ENCODE measurements around the gene BDNF. TPM values are rescaled to one million over a fixed set of nuclear protein-coding genes. Genes with fewer than 3 reads are reported as not detected.

Gene BDNF
- total and polyA plus RNA-seq, 3 experiments from 2014 or later = not detected

DNA sequence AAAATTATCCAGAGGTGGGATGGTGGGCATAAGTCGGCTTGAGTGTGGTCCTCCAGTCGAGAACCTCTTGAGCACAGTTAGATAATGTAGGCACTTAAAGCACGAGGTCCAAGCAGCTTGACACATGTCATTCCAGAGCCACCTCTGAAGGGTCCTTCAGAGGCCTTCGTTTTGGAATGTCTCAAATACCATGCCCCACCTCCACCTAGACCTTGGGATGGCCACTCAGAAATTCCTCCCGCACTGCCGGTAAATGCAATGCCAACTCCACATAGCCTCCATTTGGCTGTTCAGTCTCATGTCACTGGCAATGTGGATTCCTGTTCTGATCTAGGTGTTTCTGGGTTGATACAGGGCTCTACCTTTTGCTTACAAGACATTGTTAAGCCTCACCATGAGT, 43.9 kb downstream of the BDNF start:
- H3K9me3 Mint-ChIP-seq = peaks cover 0 to 5% (median 0%) of the 10 kb centered on the region in 5 donors
- H3K27ac Mint-ChIP-seq = no peak overlapping the region
- no peaks in the 10 kb centered on the region for H3K27me3 Mint-ChIP-seq
- CTCF ChIA-PET = no interaction called here
- H3K36me3 Mint-ChIP-seq = peaks cover 0 to 29% (median 2%) of the 10 kb centered on the region in 3 donors
- Histone ChIP-seq H3K27me3 (ENCODE audit: insufficient read depth, low read length, poor library complexity, severe bottlenecking) (no peaks in the 10 kb centered on the region), H3K4me3 (ENCODE audit: low read length) (no peak overlapping the region), H3K36me3 (ENCODE audit: insufficient read depth, low read length) (no peaks in the 10 kb centered on the region), H3K4me1 (ENCODE audit: insufficient read depth, low read length) (no peaks in the 10 kb centered on the region), H3K9me3 (ENCODE audit: low read length) (no peaks in the 10 kb centered on the region), H3K27ac (ENCODE audit: low read depth, low read length) (no peak overlapping the region)
- DNase-seq = no peak
- POLR2A ChIA-PET = no interaction called here
- no peak overlapping the region for H3K4me3 Mint-ChIP-seq
- H3K4me1 Mint-ChIP-seq = no peaks in the 10 kb centered on the region

- Histone ChIP-seq H3K4me3 (ENCODE audit: low read length) (no peak overlapping the region), H3K36me3 (ENCODE audit: insufficient read depth, low read length) (no peaks in the 10 kb centered on the region), H3K27ac (ENCODE audit: low read depth, low read length) (no peak overlapping the region), H3K27me3 (ENCODE audit: insufficient read depth, low read length, poor library complexity, severe bottlenecking) (no peaks in the 10 kb centered on the region), H3K4me1 (ENCODE audit: insufficient read depth, low read length) (no peaks in the 10 kb centered on the region), H3K9me3 (ENCODE audit: low read length) (no peaks in the 10 kb centered on the region)
- Mint-ChIP-seq H3K27ac (no peak overlapping the region), H3K27me3 (no peaks in the 10 kb centered on the region), H3K4me1 (no peaks in the 10 kb centered on the region), H3K9me3 (peaks cover 0 to 5% (median 0%) of the 10 kb centered on the region in 5 donors), H3K36me3 (peaks cover 0 to 25% (median 0%) of the 10 kb centered on the region in 3 donors), H3K4me3 (no peak overlapping the region)
- CTCF ChIA-PET = no interaction called here
- POLR2A ChIA-PET = no interaction called here
- no peak for DNase-seq
These were observed 46.1 kb downstream of the BDNF start for GRCh38 chr11:27653990-27654758.

DNA sequence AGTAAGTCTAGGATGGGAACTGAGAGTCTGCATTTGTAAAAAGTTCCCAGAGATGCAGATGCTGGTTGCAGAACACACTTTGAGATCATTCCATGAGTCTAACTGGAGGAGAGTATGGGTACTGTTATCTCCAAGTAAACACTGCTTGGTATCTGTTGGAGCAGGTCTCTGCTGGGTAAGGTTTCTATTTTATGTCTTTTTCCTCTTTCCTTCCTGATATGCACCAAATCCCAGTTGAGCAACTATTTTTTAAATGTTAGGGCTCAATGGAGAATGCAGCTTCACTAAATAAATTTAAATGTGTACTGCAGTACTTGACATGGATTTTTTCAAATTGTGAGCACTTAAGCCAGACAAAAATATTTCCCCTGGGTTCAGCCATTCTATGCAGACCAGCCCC, 48.5 kb downstream of the BDNF start:
- no peak overlapping the region for H3K27ac ChIP-seq (ENCODE audit: low read depth, low read length)
- H3K4me3 Mint-ChIP-seq = no peak overlapping the region
- no peaks in the 10 kb centered on the region for H3K27me3 ChIP-seq (ENCODE audit: insufficient read depth, low read length, poor library complexity, severe bottlenecking)
- no peak overlapping the region for H3K27ac Mint-ChIP-seq
- H3K27me3 Mint-ChIP-seq = no peaks in the 10 kb centered on the region
- DNase-seq = no peak
- POLR2A ChIA-PET = no interaction called here
- H3K9me3 ChIP-seq (ENCODE audit: low read length) = no peaks in the 10 kb centered on the region
- no peaks in the 10 kb centered on the region for H3K4me1 Mint-ChIP-seq
- H3K36me3 Mint-ChIP-seq = peaks cover 0 to 12% (median 0%) of the 10 kb centered on the region in 3 donors
- H3K36me3 ChIP-seq (ENCODE audit: insufficient read depth, low read length) = no peaks in the 10 kb centered on the region
- H3K4me3 ChIP-seq (ENCODE audit: low read length) = no peak overlapping the region
- no peaks in the 10 kb centered on the region for H3K9me3 Mint-ChIP-seq
- CTCF ChIA-PET = no interaction called here
- no peaks in the 10 kb centered on the region for H3K4me1 ChIP-seq (ENCODE audit: insufficient read depth, low read length)

DNA sequence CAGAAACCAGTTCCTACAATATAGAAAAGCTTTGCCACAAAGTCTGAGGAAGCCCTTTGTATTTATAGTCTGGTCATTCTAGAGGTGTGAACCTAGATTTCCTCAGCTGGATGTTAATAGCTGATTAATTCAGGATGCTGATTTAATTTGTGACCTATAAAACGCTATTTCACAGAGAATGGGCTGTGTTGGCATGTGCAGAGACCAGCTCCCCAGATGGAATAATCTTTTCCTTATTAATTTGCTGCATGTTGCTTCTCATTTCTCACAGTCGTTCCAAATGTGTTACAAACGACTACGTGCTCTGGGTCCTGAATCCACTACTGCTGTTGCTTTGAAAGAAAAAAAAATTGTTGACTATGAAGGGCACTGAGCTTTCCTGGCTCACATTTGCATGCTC, 49.3 kb downstream of the BDNF start:
- no peak for DNase-seq
- no peak overlapping the region for H3K27ac Mint-ChIP-seq
- no peaks in the 10 kb centered on the region for H3K9me3 Mint-ChIP-seq
- H3K36me3 ChIP-seq (ENCODE audit: insufficient read depth, low read length) = no peaks in the 10 kb centered on the region
- H3K9me3 ChIP-seq (ENCODE audit: low read length) = no peaks in the 10 kb centered on the region
- H3K27me3 Mint-ChIP-seq = no peaks in the 10 kb centered on the region
- H3K4me1 Mint-ChIP-seq = no peaks in the 10 kb centered on the region
- no peak overlapping the region for H3K27ac ChIP-seq (ENCODE audit: low read depth, low read length)
- H3K4me1 ChIP-seq (ENCODE audit: insufficient read depth, low read length) = no peaks in the 10 kb centered on the region
- H3K4me3 ChIP-seq (ENCODE audit: low read length) = no peak overlapping the region
- ChIA-PET POLR2A (no interaction called here), CTCF (no interaction called here)
- H3K4me3 Mint-ChIP-seq = no peak overlapping the region
- peaks cover 0 to 6% (median 0%) of the 10 kb centered on the region in 3 donors for H3K36me3 Mint-ChIP-seq
- H3K27me3 ChIP-seq (ENCODE audit: insufficient read depth, low read length, poor library complexity, severe bottlenecking) = no peaks in the 10 kb centered on the region

GRCh38 chr11:27649800-27650199, 50.5 kb downstream of the BDNF start:
- Histone ChIP-seq H3K4me3 (ENCODE audit: low read length) (no peak overlapping the region), H3K27ac (ENCODE audit: low read depth, low read length) (no peak overlapping the region), H3K27me3 (ENCODE audit: insufficient read depth, low read length, poor library complexity, severe bottlenecking) (no peaks in the 10 kb centered on the region), H3K36me3 (ENCODE audit: insufficient read depth, low read length) (no peaks in the 10 kb centered on the region), H3K9me3 (ENCODE audit: low read length) (no peaks in the 10 kb centered on the region), H3K4me1 (ENCODE audit: insufficient read depth, low read length) (no peaks in the 10 kb centered on the region)
- ChIA-PET CTCF (no interaction called here), POLR2A (no interaction called here)
- no peak for DNase-seq
- Mint-ChIP-seq H3K4me1 (no peaks in the 10 kb centered on the region), H3K27me3 (no peaks in the 10 kb centered on the region), H3K36me3 (no peaks in the 10 kb centered on the region), H3K4me3 (no peak overlapping the region), H3K27ac (no peak overlapping the region), H3K9me3 (no peaks in the 10 kb centered on the region)

DNA sequence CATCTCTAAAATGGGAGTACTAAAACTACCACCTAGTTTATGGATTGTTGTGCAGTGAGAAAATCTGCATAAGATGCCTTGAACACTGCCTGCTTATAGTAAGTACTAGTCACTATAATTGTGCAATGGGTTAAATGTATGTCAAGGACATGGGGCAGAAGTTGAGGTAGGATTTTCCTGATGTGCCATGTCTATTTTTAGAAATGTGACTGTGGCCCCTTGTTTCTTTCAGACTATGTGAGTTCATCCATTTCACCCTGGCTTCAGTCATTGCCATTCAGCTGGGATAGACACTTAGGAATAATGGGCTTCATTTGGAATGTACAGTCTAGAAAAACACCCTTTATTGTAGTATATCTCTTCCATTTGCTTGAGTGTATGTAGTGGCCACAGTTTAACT, 51.4 kb downstream of the BDNF start:
- H3K4me1 Mint-ChIP-seq = no peaks in the 10 kb centered on the region
- no peak overlapping the region for H3K27ac ChIP-seq (ENCODE audit: low read depth, low read length)
- ChIA-PET POLR2A (no interaction called here), CTCF (no interaction called here)
- no peaks in the 10 kb centered on the region for H3K4me1 ChIP-seq (ENCODE audit: insufficient read depth, low read length)
- no peaks in the 10 kb centered on the region for H3K9me3 Mint-ChIP-seq
- H3K27me3 Mint-ChIP-seq = no peaks in the 10 kb centered on the region
- H3K36me3 ChIP-seq (ENCODE audit: insufficient read depth, low read length) = no peaks in the 10 kb centered on the region
- H3K9me3 ChIP-seq (ENCODE audit: low read length) = no peaks in the 10 kb centered on the region
- no peaks in the 10 kb centered on the region for H3K27me3 ChIP-seq (ENCODE audit: insufficient read depth, low read length, poor library complexity, severe bottlenecking)
- no peaks in the 10 kb centered on the region for H3K36me3 Mint-ChIP-seq
- H3K4me3 Mint-ChIP-seq = no peak overlapping the region
- no peak for DNase-seq
- no peak overlapping the region for H3K4me3 ChIP-seq (ENCODE audit: low read length)
- H3K27ac Mint-ChIP-seq = no peak overlapping the region

DNA sequence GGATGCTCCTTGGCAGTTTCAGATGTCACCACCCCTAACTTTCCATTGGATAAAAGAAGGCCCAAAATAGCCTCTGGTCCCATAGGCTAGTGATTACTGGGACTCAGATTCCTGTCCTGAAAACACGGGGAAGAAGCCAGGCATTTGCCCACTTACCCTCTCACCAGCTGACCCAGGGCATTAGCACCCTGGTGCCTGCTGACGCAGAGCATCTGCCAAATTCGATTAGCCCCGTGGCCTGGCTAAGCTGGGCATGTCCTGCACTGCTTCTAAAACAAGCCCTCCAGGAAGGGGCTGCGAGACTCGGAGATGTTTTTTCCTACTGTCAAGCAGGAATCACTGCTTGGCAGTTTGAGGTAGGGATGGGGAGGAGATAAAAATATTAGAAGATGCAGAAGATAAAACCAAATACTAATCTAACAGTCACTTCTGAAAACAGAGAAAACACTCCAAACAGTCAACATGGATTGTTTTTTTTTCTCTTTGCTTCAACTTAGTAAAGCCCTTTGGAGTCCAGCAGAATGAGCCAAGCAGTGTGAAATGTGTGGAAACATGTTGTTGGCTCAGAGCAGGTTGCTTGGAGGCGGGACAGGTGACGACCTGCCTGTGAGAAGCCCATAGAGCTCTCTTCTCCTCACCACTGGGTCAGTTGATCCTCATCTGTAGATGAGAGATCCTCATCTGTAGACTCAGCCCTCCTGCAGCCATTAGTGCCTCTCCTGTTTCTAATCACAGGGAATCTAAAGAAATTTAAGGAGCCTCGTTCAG, 54.0 kb downstream of the BDNF start:
- no peaks in the 10 kb centered on the region for H3K4me1 Mint-ChIP-seq
- no peaks in the 10 kb centered on the region for H3K27me3 ChIP-seq (ENCODE audit: insufficient read depth, low read length, poor library complexity, severe bottlenecking)
- peaks cover 0 to 2% (median 0%) of the 10 kb centered on the region in 3 donors for H3K36me3 Mint-ChIP-seq
- H3K36me3 ChIP-seq (ENCODE audit: insufficient read depth, low read length) = no peaks in the 10 kb centered on the region
- DNase-seq = no peak
- no peak overlapping the region for H3K4me3 ChIP-seq (ENCODE audit: low read length)
- H3K4me3 Mint-ChIP-seq = no peak overlapping the region
- no peaks in the 10 kb centered on the region for H3K9me3 Mint-ChIP-seq
- no peaks in the 10 kb centered on the region for H3K27me3 Mint-ChIP-seq
- ChIA-PET POLR2A (no interaction called here), CTCF (no interaction called here)
- H3K9me3 ChIP-seq (ENCODE audit: low read length) = no peaks in the 10 kb centered on the region
- no peak overlapping the region for H3K27ac Mint-ChIP-seq
- no peaks in the 10 kb centered on the region for H3K4me1 ChIP-seq (ENCODE audit: insufficient read depth, low read length)
- H3K27ac ChIP-seq (ENCODE audit: low read depth, low read length) = no peak overlapping the region

DNA sequence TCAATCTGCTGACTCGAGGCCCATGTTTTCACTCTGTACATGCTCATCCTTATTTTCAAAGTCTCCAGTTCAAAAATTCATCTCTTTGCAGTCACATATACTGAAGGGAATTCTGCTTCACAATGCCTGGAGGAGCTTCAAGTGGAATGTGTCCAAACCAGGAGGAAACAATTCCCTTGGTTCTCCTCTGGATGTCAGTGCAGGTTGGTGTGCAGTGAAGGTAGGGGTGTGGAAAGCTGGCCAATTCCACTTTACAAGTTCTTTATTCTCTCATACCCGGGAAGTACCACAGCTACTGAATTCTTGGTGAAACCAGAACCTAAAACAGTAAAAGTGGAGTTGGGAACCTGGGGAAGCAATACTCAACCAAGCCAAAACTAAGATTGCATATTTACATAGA, 57.3 kb downstream of the BDNF start:
- Mint-ChIP-seq H3K9me3 (no peaks in the 10 kb centered on the region), H3K4me3 (no peak overlapping the region), H3K36me3 (peaks cover 0 to 3% (median 0%) of the 10 kb centered on the region in 3 donors), H3K27me3 (no peaks in the 10 kb centered on the region), H3K4me1 (no peaks in the 10 kb centered on the region), H3K27ac (no peak overlapping the region)
- ChIA-PET CTCF (no interaction called here), POLR2A (no interaction called here)
- H3K4me1 ChIP-seq (ENCODE audit: insufficient read depth, low read length) = no peaks in the 10 kb centered on the region
- no peaks in the 10 kb centered on the region for H3K9me3 ChIP-seq (ENCODE audit: low read length)
- no peaks in the 10 kb centered on the region for H3K27me3 ChIP-seq (ENCODE audit: insufficient read depth, low read length, poor library complexity, severe bottlenecking)
- DNase-seq = no peak
- H3K27ac ChIP-seq (ENCODE audit: low read depth, low read length) = no peak overlapping the region
- no peaks in the 10 kb centered on the region for H3K36me3 ChIP-seq (ENCODE audit: insufficient read depth, low read length)
- H3K4me3 ChIP-seq (ENCODE audit: low read length) = no peak overlapping the region

Measured in CD8-positive, alpha-beta memory T cell (primary cell).